HepG2 (cell line): ENCODE results near the gene STX4. TPM values are rescaled to one million over a fixed set of nuclear protein-coding genes. Genes with fewer than 3 reads are reported as not detected.
A peak's percentile ranks its signal among the peaks of the same experiment; 100 is the strongest.

Experiments used
- ATAC-seq: fragments of 200-7000 bp; cut with Tn5 transposase; 3 replicates; pipeline ENCODE4 v1.9.1; 2020; ENCODE audit warnings: mild to moderate bottlenecking, moderate library complexity
- BruUV-seq: library from RNA; stranded (reverse); fragments of 400-500 nt; replicated peaks from 2 replicates; lab custom pipeline; 2021; lab: Mats Ljungman, UMichigan
- CTCF ChIA-PET: fragments of 300-600 bp; formaldehyde crosslinking; extraction: SDS; loops from one replicate; lab custom pipeline; 2021; ENCODE audit warnings: low total read pairs, inconsistent platforms, low intra/inter-chr PET ratio; lab: Yijun Ruan, JAX
- POLR2A ChIA-PET: fragments of 350-600 bp; sonication (Branson Sonifier 250); formaldehyde crosslinking; loops from one replicate; lab custom pipeline; 2020; ENCODE audit warnings: antibody characterized with exemption, inconsistent platforms; lab: Yijun Ruan, JAX
- DNase-seq: peaks from one replicate; pipeline ENCODE4 v3.0.0-alpha.2; 2015; ENCODE audit warnings: low spot score
- FAIRE-seq: peaks from 3 replicates; lab custom pipeline; 2011; peaks lifted over from hg19 to GRCh38; lab: Jason Lieb, UNC
- H2AFZ ChIP-seq: one replicate; pipeline ENCODE4 v1.6.1; 2011; ENCODE audit warnings: low read length, inconsistent platforms
- H3K27ac ChIP-seq: fragments of 300-600 bp; 3 replicates; pipeline ENCODE4 v1.8.0; 2011; ENCODE audit warnings: mixed run types, mild to moderate bottlenecking, mixed read lengths, low read length, inconsistent platforms; ENCODE audit not compliant: insufficient read depth; ENCODE audit errors: extremely low read length
- H3K27me3 ChIP-seq, 2 experiments: fragments of 200-600 bp in 1 of 2; 2 replicates in 1 of 2; 3 replicates in 1 of 2; pipeline versions ENCODE4 v1.6.0 to v1.8.0; 2011; ENCODE audit warnings: low read length in 2 of 2, mild to moderate bottlenecking in 2 of 2, moderate library complexity in 2 of 2, inconsistent platforms in 1 of 2; ENCODE audit not compliant: insufficient read depth in 2 of 2, control insufficient read depth in 1 of 2
- H3K36me3 ChIP-seq, 2 experiments: fragments of 200-600 bp in 1 of 2; replicated peaks in 1 of 2; 2 replicates in 1 of 2; 3 replicates in 1 of 2; pipeline versions ENCODE4 v1.5.1 to v1.8.0; 2011; ENCODE audit warnings: low read length in 2 of 2, inconsistent platforms in 1 of 2; ENCODE audit not compliant: insufficient read depth in 2 of 2, control insufficient read depth in 1 of 2
- H3K4me1 ChIP-seq: 2 replicates; pipeline ENCODE4 v1.5.1; 2012; ENCODE audit warnings: low read length, inconsistent platforms; ENCODE audit not compliant: insufficient read depth
- H3K4me2 ChIP-seq: 2 replicates; pipeline ENCODE4 v1.6.0; 2011; ENCODE audit warnings: low read depth, low read length, inconsistent platforms
- H3K4me3 ChIP-seq, 3 experiments: fragments of 200-600 bp in 1 of 3; sonication (generic), shearing (Covaris generic) in 1 of 3; replicated peaks in 1 of 3; 2 replicates each; pipeline ENCODE4 v1.5.1; 2011 to 2016; ENCODE audit warnings: low read length in 3 of 3, inconsistent platforms in 2 of 3, low read depth in 2 of 3, mild to moderate bottlenecking in 2 of 3, control low read depth in 1 of 3, mixed read lengths in 1 of 3; ENCODE audit not compliant: insufficient read depth in 1 of 3
- H3K79me2 ChIP-seq: one replicate; pipeline ENCODE4 v1.6.1; 2011; ENCODE audit warnings: low read length, inconsistent platforms; ENCODE audit not compliant: insufficient read depth
- H3K9ac ChIP-seq: 2 replicates; pipeline ENCODE4 v1.6.0; 2011; ENCODE audit warnings: mild to moderate bottlenecking, low read depth, low read length, inconsistent platforms; ENCODE audit not compliant: insufficient read depth
- H3K9me3 ChIP-seq: 2 replicates; pipeline ENCODE4 v1.5.1; 2012; ENCODE audit warnings: mild to moderate bottlenecking, low read length
- H4K20me1 ChIP-seq: 2 replicates; pipeline ENCODE4 v1.6.0; 2011; ENCODE audit warnings: inconsistent platforms, mild to moderate bottlenecking, low read length, moderate library complexity; ENCODE audit not compliant: insufficient read depth
- CSRNP1 ChIP-seq: sonication (generic); formaldehyde crosslinking; IDR thresholded peaks from 2 replicates; pipeline ENCODE4 v1.8.1; 2023; ENCODE audit warnings: mild to moderate bottlenecking, missing genetic modification reagents
- GATAD2A ChIP-seq: IDR thresholded peaks from 2 replicates; pipeline ENCODE4 v1.6.1; 2016
- HOXA3 ChIP-seq: sonication (generic); formaldehyde crosslinking; IDR thresholded peaks from 2 replicates; pipeline ENCODE4 v1.5.0; 2020; ENCODE audit warnings: missing genetic modification reagents
- IRF1 ChIP-seq: sonication (generic); formaldehyde crosslinking; IDR thresholded peaks from 2 replicates; pipeline ENCODE4 v1.4.0; 2020; ENCODE audit warnings: low read depth, mild to moderate bottlenecking, missing genetic modification reagents
- MLLT10 ChIP-seq: sonication (generic); formaldehyde crosslinking; IDR thresholded peaks from 2 replicates; pipeline ENCODE4 v1.4.0; 2020; ENCODE audit warnings: missing genetic modification reagents
- MYC ChIP-seq: sonication (generic); formaldehyde crosslinking; IDR thresholded peaks from 2 replicates; pipeline ENCODE4 v1.9.0; 2021; ENCODE audit warnings: missing genetic modification reagents, borderline replicate concordance
- MZF1 ChIP-seq: sonication (generic); formaldehyde crosslinking; IDR thresholded peaks from 2 replicates; pipeline ENCODE4 v1.8.1; 2023; ENCODE audit warnings: mild to moderate bottlenecking, missing genetic modification reagents, borderline replicate concordance
- NFYB ChIP-seq: sonication (generic); formaldehyde crosslinking; IDR thresholded peaks from 2 replicates; pipeline ENCODE4 v1.4.0; 2020; ENCODE audit warnings: missing genetic modification reagents
- RAD21 ChIP-seq: fragments of 450-650 bp; formaldehyde crosslinking; IDR thresholded peaks from 2 replicates; pipeline ENCODE4 v1.5.0; 2020; ENCODE audit warnings: mild to moderate bottlenecking
- TARDBP ChIP-seq: sonication (generic); formaldehyde crosslinking; IDR thresholded peaks from 2 replicates; pipeline ENCODE4 v1.8.0; 2022; ENCODE audit warnings: mild to moderate bottlenecking, missing genetic modification reagents
- TMF1 ChIP-seq: sonication (generic); formaldehyde crosslinking; IDR thresholded peaks from 2 replicates; pipeline ENCODE4 v1.8.1; 2022; ENCODE audit warnings: low read depth, missing genetic modification reagents
- YEATS2 ChIP-seq: sonication (generic); formaldehyde crosslinking; IDR thresholded peaks from 2 replicates; pipeline ENCODE4 v1.4.0; 2020; ENCODE audit warnings: missing genetic modification reagents, borderline replicate concordance
- ZBTB38 ChIP-seq: sonication (generic); formaldehyde crosslinking; IDR thresholded peaks from 2 replicates; pipeline ENCODE4 v1.5.1; 2020; ENCODE audit warnings: mild to moderate bottlenecking, missing genetic modification reagents
- ZHX1 ChIP-seq: sonication (generic); formaldehyde crosslinking; IDR thresholded peaks from 2 replicates; pipeline ENCODE4 v1.8.1; 2022; ENCODE audit warnings: low read depth, mild to moderate bottlenecking, missing genetic modification reagents
- ZNF234 ChIP-seq: sonication (generic); formaldehyde crosslinking; conservative IDR thresholded peaks from 2 replicates; pipeline ENCODE4 v1.5.1; 2020; ENCODE audit warnings: mild to moderate bottlenecking, missing genetic modification reagents
- ZNF598 ChIP-seq: sonication (generic); formaldehyde crosslinking; IDR thresholded peaks from 2 replicates; pipeline ENCODE4 v1.5.1; 2020; ENCODE audit warnings: mild to moderate bottlenecking, missing genetic modification reagents, borderline replicate concordance
- ZNF672 ChIP-seq: sonication (generic); formaldehyde crosslinking; IDR thresholded peaks from 2 replicates; pipeline ENCODE4 v1.8.1; 2022; ENCODE audit warnings: missing genetic modification reagents
- ZNF770 ChIP-seq: sonication (generic); formaldehyde crosslinking; IDR thresholded peaks from 2 replicates; pipeline ENCODE4 v1.5.0; 2020; ENCODE audit warnings: mild to moderate bottlenecking, missing genetic modification reagents
- ZSCAN20 ChIP-seq: sonication (generic); formaldehyde crosslinking; IDR thresholded peaks from 2 replicates; pipeline ENCODE4 v1.4.0; 2020; ENCODE audit warnings: missing genetic modification reagents, mild to moderate bottlenecking, borderline replicate concordance
- WGBS: methylation state at CpG from one replicate; pipeline ENCODE4 v1.1.6; 2017; ENCODE audit warnings: low lambda C conversion rate; 5-methylcytosine and 5-hydroxymethylcytosine counted together
- in situ Hi-C: cut with HindIII; loops from 2 replicates; pipeline ENCODE4 v1.10.0; 2017; ENCODE audit warnings: low pct_unique_long_range_greater_than_20kb; ENCODE audit not compliant: extremely low pct_ligation_motif_present
- intact Hi-C: fragments of 100-400 bp; cut with micrococcal nuclease; formaldehyde crosslinking; loops from one replicate; pipeline ENCODE4 v1.10.0; 2022; ENCODE audit not compliant: unreplicated experiment
- polyA plus RNA-seq, 8 experiments: library from polyadenylated mRNA; depleted of rRNA in 3 of 8; stranded (reverse) in 7 of 8; unstranded in 1 of 8; fragments of >200 nt; fragmentation: Illumina TruSeq in 4 of 8; extraction: Trizol in 4 of 8; gene quantifications; 2 replicates each; pipeline versions ENCODE4 v1.2.1 to v1.2.3, GENCODE V29; 2011 to 2016; ENCODE audit warnings: low read depth in 4 of 8, missing spikeins in 1 of 8, mixed read lengths in 1 of 8; ENCODE audit not compliant: insufficient read depth in 1 of 8
- total RNA-seq, 5 experiments: library from RNA; depleted of rRNA; stranded (reverse); fragments of >200 nt; fragmentation: Illumina TruSeq; extraction: Trizol; gene quantifications; 2 replicates each; pipeline ENCODE4 v1.2.3, GENCODE V29; 2016; ENCODE audit warnings: low read depth in 1 of 5

The STX4 gene
- total and polyA plus RNA-seq, 2 of the 13 experiments (the other 11 are each of a cell fraction or from before 2014, with no cell fraction given): 29.2 to 34.6 TPM

GRCh38 chr16:31043898-31044481 lies 10.6 kb downstream of the STX4 start:
- Histone ChIP-seq H3K79me2 (no peaks in the 10 kb centered on the region), H3K4me3 (no peak overlapping the region), H4K20me1 (no peaks in the 10 kb centered on the region), H3K4me1 (peaks cover 38% of the 10 kb centered on the region), H3K36me3 (peaks cover 0 to 6% of the 10 kb centered on the region in 2 experiments; a peak in 2 of 5 replicates), H3K9me3 (no peaks in the 10 kb centered on the region), H2AFZ (no peak overlapping the region), H3K27ac (no peak overlapping the region), H3K27me3 (no peaks in the 10 kb centered on the region), H3K9ac (no peak overlapping the region), H3K4me2 (no peak overlapping the region; the same call in 1 of the 2 replicates)
- intact Hi-C loops: no loop called here
- POLR2A ChIA-PET: interaction anchor here (0.7 to 2.2 kb wide), 2 partner anchors 74 to 156 kb away, joined by 4 to 7 read pairs; partner anchors contain the start of gene KAT8
- FAIRE-seq (peak; percentile 36), ATAC-seq (peak; percentile 33), DNase-seq (no peak)
- CTCF ChIA-PET: no interaction called here
- BruUV-seq: no TSS peak
- WGBS: 70% methylated on average over 4 of the region's 4 CpGs
- in situ Hi-C loops: no loop called here
- TF ChIP-seq ZSCAN20 (CRISPR knock-in tag): no peak
- no peak for TF ChIP-seq MLLT10 (CRISPR knock-in tag)
- no peak for TF ChIP-seq YEATS2 (CRISPR knock-in tag)
- no peak for TF ChIP-seq GATAD2A (CRISPR knock-in tag)
- no peak for TF ChIP-seq ZNF234
- TF ChIP-seq NFYB (CRISPR knock-in tag): no peak
- TF ChIP-seq ZNF770: peak; percentile 58
- TF ChIP-seq MYC: no peak
- no peak for TF ChIP-seq ZNF672 (CRISPR knock-in tag)
- TF ChIP-seq RAD21 (CRISPR knock-in tag): no peak
- TF ChIP-seq MZF1 (CRISPR knock-in tag): no peak
- peak; percentile 53; the same call in 1 of the 2 replicates for TF ChIP-seq HOXA3 (CRISPR knock-in tag)
- TF ChIP-seq IRF1 (CRISPR knock-in tag): no peak
- no peak for TF ChIP-seq ZHX1 (CRISPR knock-in tag)
- no peak for TF ChIP-seq ZBTB38 (CRISPR knock-in tag)
- no peak for TF ChIP-seq CSRNP1 (CRISPR knock-in tag)
- no peak for TF ChIP-seq ZNF598 (CRISPR knock-in tag)
- TF ChIP-seq TARDBP: no peak
- TF ChIP-seq TMF1 (CRISPR knock-in tag): no peak
